PC-9 (cell line): Measurements from ENCODE around the gene NTM. TPM values are rescaled to one million over a fixed set of nuclear protein-coding genes. Genes with fewer than 3 reads are reported as not detected.

Experiments used
- BruUV-seq: library from RNA; stranded (reverse); fragments of 400-500 nt; replicated peaks from 2 replicates; lab custom pipeline; 2021; lab: Mats Ljungman, UMichigan
- CTCF ChIA-PET: fragments of 300-600 bp; sonication (Branson Sonifier 250); formaldehyde crosslinking; loops from one replicate; lab custom pipeline; 2022; ENCODE audit warnings: antibody characterized with exemption; lab: Charles Lee
- POLR2A ChIA-PET: fragments of 300-600 bp; sonication (Branson Sonifier 250); formaldehyde crosslinking; loops from one replicate; lab custom pipeline; 2022; ENCODE audit warnings: antibody characterized with exemption; ENCODE audit not compliant: unreplicated experiment; lab: Charles Lee
- DNase-seq, 2 experiments: peaks; one replicate each; pipeline versions ENCODE4 v3.0.0 to v3.0.0-alpha.2; 2015 to 2022; ENCODE audit warnings: mixed read lengths in 1 of 2
- H2AFZ ChIP-seq: fragments of 200-600 bp; sonication (generic); 2 replicates; pipeline ENCODE4 v1.8.1; 2017; ENCODE audit warnings: antibody characterized with exemption
- H3F3A ChIP-seq: fragments of 200-600 bp; sonication (generic); 2 replicates; pipeline ENCODE4 v1.8.1; 2017; ENCODE audit warnings: antibody characterized with exemption, mild to moderate bottlenecking, low read depth; ENCODE audit not compliant: insufficient read depth
- H3K27ac ChIP-seq: fragments of 200-600 bp; sonication (generic); 2 replicates; pipeline ENCODE4 v1.6.1; 2016; ENCODE audit warnings: mixed run types
- H3K27me3 ChIP-seq: fragments of 200-600 bp; sonication (generic); 2 replicates; pipeline ENCODE4 v1.6.1; 2016; ENCODE audit warnings: low read depth, mixed run types; ENCODE audit not compliant: insufficient read depth
- H3K36me3 ChIP-seq: fragments of 200-600 bp; sonication (generic); 2 replicates; pipeline ENCODE4 v1.6.1; 2016; ENCODE audit warnings: low read depth, mixed run types
- H3K4me1 ChIP-seq: fragments of 200-600 bp; sonication (generic); replicated peaks from 2 replicates; pipeline ENCODE4 v1.6.1; 2016; ENCODE audit warnings: mixed run types; ENCODE audit not compliant: insufficient read depth
- H3K4me2 ChIP-seq: fragments of 200-600 bp; sonication (generic); 2 replicates; pipeline ENCODE4 v1.6.1; 2017; ENCODE audit warnings: mixed run types
- H3K4me3 ChIP-seq: fragments of 200-600 bp; sonication (generic); 2 replicates; pipeline ENCODE4 v1.6.1; 2016; ENCODE audit warnings: mixed run types
- H3K79me2 ChIP-seq: fragments of 200-600 bp; sonication (generic); 2 replicates; pipeline ENCODE4 v1.6.1; 2017; ENCODE audit warnings: low read depth, mixed run types
- H3K9me2 ChIP-seq: fragments of 200-600 bp; sonication (generic); 2 replicates; pipeline ENCODE4 v1.8.1; 2017; ENCODE audit warnings: mild to moderate bottlenecking; ENCODE audit not compliant: insufficient read depth
- H3K9me3 ChIP-seq: fragments of 200-600 bp; sonication (generic); 2 replicates; pipeline ENCODE4 v1.8.1; 2016; ENCODE audit warnings: low read depth; ENCODE audit not compliant: insufficient read depth
- H4K20me1 ChIP-seq: fragments of 200-600 bp; sonication (generic); 2 replicates; pipeline ENCODE4 v1.8.1; 2017; ENCODE audit not compliant: insufficient read depth
- EZH2 ChIP-seq: fragments of 200-600 bp; sonication (generic); IDR thresholded peaks from 2 replicates; pipeline ENCODE4 v1.8.0; 2017; ENCODE audit warnings: antibody characterized with exemption, low read depth
- intact Hi-C: fragments of 100-400 bp; cut with micrococcal nuclease; formaldehyde crosslinking; loops from one replicate; pipeline ENCODE4 v1.10.0; 2022; ENCODE audit not compliant: unreplicated experiment
- total RNA-seq: library from RNA; stranded (reverse); gene quantifications from 2 replicates; pipeline ENCODE4 v1.2.3, GENCODE V29; 2021
- TF ChIP-seq, protein P1 (sequence below): fragments of 200-600 bp; sonication (generic); conservative IDR thresholded peaks from 2 replicates; pipeline ENCODE4 v1.6.1; 2017; ENCODE audit warnings: mixed run types, antibody characterized with exemption, mild to moderate bottlenecking, moderate library complexity

The NTM gene
- total RNA-seq, 1 experiment from 2014 or later = not detected

DNA sequence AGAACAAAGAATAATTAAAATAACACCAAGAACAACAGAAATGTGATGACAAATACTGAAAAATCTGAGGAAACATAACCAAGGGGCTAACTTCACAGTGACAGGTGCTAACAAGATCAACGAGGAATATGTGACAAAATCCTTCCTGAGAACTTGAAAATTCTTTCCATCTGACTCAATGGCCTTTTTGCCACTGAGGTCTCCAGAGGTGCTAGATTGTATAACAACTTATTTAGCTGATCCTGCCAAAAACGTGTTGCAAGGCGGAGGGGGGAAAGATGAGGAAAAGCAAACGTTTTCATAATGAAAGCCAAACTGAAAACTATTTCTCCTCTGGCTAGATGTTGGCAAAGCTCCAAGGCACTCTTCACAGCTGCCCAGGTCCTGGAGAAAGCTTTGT, 364.5 kb downstream of the NTM start:
- Histone ChIP-seq H3K4me1 (no peaks in the 10 kb centered on the region), H3K9me3 (no peaks in the 10 kb centered on the region), H3K4me2 (no peak overlapping the region), H3K9me2 (no peaks in the 10 kb centered on the region), H3K36me3 (no peaks in the 10 kb centered on the region), H3K27ac (no peak overlapping the region), H3K4me3 (no peak overlapping the region), H3K27me3 (peaks cover 30% of the 10 kb centered on the region), H4K20me1 (no peaks in the 10 kb centered on the region), H3F3A (no peaks in the 10 kb centered on the region), H2AFZ (no peak overlapping the region), H3K79me2 (no peaks in the 10 kb centered on the region)
- DNase-seq = no peak
- ChIA-PET POLR2A (no interaction called here), CTCF (no interaction called here)
- intact Hi-C loops = no loop called here
- TF ChIP-seq EZH2 = no peak
- TF ChIP-seq, protein P1, sequence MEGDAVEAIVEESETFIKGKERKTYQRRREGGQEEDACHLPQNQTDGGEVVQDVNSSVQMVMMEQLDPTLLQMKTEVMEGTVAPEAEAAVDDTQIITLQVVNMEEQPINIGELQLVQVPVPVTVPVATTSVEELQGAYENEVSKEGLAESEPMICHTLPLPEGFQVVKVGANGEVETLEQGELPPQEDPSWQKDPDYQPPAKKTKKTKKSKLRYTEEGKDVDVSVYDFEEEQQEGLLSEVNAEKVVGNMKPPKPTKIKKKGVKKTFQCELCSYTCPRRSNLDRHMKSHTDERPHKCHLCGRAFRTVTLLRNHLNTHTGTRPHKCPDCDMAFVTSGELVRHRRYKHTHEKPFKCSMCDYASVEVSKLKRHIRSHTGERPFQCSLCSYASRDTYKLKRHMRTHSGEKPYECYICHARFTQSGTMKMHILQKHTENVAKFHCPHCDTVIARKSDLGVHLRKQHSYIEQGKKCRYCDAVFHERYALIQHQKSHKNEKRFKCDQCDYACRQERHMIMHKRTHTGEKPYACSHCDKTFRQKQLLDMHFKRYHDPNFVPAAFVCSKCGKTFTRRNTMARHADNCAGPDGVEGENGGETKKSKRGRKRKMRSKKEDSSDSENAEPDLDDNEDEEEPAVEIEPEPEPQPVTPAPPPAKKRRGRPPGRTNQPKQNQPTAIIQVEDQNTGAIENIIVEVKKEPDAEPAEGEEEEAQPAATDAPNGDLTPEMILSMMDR = no peak
- no TSS peak for BruUV-seq

DNA sequence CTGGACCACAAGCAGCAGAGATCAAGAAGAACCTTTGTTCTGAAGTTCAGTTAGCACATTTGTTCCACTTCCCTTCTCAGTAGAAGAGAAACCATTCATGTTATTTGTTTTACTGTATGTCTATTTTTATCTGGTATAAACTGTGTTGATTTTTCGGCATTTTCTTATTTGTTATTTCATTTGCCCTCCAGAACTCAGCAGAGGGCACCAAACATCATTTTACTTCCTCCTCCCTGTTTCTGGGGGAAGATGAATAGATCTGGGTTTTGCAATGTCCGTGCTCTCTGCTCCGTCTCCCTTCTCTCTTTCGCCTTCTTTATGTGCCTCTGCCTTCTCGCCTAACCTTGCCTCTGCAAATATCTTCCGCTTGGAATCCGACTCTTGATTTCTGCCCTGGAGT, 366.9 kb downstream of the NTM start:
- intact Hi-C loops = no loop called here
- ChIA-PET CTCF (no interaction called here), POLR2A (no interaction called here)
- Histone ChIP-seq H3K4me2 (no peak overlapping the region), H3K36me3 (no peaks in the 10 kb centered on the region), H3K4me1 (no peaks in the 10 kb centered on the region), H4K20me1 (no peaks in the 10 kb centered on the region), H3F3A (no peaks in the 10 kb centered on the region), H3K9me2 (no peaks in the 10 kb centered on the region), H3K9me3 (no peaks in the 10 kb centered on the region), H3K4me3 (no peak overlapping the region), H3K79me2 (no peaks in the 10 kb centered on the region), H2AFZ (no peak overlapping the region), H3K27ac (no peak overlapping the region), H3K27me3 (peaks cover 47% of the 10 kb centered on the region)
- no TSS peak for BruUV-seq
- DNase-seq = no peak
- TF ChIP-seq, protein P1 = no peak
- TF ChIP-seq EZH2 = no peak

DNA sequence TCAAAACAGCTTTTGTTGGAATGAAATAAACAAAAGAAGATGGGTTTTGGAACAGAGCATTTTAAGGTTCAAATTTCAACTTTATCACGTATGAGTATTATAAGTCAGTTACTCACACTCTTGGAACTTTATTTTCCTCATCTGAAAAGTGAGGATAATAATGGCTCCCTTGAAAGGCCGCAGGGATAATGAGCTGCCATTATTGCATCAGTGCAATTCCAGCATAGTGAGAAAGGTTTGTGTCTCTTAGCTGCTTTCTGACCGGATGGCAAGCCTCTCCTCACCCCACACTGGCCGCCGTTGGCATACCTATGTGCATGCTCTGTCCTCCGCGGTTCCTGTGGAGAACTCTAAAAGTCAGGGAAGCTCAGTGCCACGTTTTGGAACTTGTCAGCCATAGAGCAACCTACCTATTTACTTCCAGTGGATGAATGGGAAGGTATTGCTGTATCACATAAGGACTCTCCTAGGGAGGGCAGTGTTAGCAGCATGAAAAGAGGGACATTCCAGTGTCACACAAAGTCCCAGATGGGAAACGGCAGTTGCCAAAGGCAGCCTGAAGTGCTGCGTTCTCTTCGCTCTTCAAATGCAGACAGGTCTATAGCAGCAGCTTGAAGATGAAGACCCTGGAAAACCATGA, 368.9 kb downstream of the NTM start:
- ChIA-PET CTCF (no interaction called here), POLR2A (no interaction called here)
- Histone ChIP-seq H3K4me3 (no peak overlapping the region), H3K79me2 (no peaks in the 10 kb centered on the region), H4K20me1 (no peaks in the 10 kb centered on the region), H3F3A (no peaks in the 10 kb centered on the region), H3K9me2 (no peaks in the 10 kb centered on the region), H3K4me1 (no peaks in the 10 kb centered on the region), H2AFZ (no peak overlapping the region), H3K27ac (no peak overlapping the region), H3K9me3 (no peaks in the 10 kb centered on the region), H3K36me3 (no peaks in the 10 kb centered on the region), H3K27me3 (peaks cover 47% of the 10 kb centered on the region), H3K4me2 (no peak overlapping the region)
- DNase-seq = no peak
- TF ChIP-seq, protein P1 = no peak
- TF ChIP-seq EZH2 = no peak
- intact Hi-C loops = no loop called here
- BruUV-seq = no TSS peak
